Gastroesophageal sphincter (tissue), 3 donors: ENCODE results near the gene LRRC58.

ENCODE experiments used
- POLR2A ChIP-seq, 2 donors: fragments of 450-650 bp; IDR thresholded peaks; one replicate each; pipeline ENCODE4 v1.6.1; 2017; ENCODE audit warnings: antibody characterized with exemption in 2 of 2, mild to moderate bottlenecking in 2 of 2, moderate library complexity in 1 of 2
- TF ChIP-seq, protein P1 (sequence below), 4 experiments: fragments of 200-600 bp in 2 of 4; fragments of 450-650 bp in 2 of 4; sonication (generic) in 1 of 4; IDR thresholded peaks; one replicate each; pipeline ENCODE4 v1.5.1; 2017 to 2019; ENCODE audit warnings: antibody characterized with exemption in 4 of 4, mild to moderate bottlenecking in 2 of 4, moderate library complexity in 2 of 4

- no peak for TF ChIP-seq POLR2A (IDR thresholded peaks at IDR 0.05)
- TF ChIP-seq, protein P1, sequence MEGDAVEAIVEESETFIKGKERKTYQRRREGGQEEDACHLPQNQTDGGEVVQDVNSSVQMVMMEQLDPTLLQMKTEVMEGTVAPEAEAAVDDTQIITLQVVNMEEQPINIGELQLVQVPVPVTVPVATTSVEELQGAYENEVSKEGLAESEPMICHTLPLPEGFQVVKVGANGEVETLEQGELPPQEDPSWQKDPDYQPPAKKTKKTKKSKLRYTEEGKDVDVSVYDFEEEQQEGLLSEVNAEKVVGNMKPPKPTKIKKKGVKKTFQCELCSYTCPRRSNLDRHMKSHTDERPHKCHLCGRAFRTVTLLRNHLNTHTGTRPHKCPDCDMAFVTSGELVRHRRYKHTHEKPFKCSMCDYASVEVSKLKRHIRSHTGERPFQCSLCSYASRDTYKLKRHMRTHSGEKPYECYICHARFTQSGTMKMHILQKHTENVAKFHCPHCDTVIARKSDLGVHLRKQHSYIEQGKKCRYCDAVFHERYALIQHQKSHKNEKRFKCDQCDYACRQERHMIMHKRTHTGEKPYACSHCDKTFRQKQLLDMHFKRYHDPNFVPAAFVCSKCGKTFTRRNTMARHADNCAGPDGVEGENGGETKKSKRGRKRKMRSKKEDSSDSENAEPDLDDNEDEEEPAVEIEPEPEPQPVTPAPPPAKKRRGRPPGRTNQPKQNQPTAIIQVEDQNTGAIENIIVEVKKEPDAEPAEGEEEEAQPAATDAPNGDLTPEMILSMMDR (IDR thresholded peaks at IDR 0.05) = no peak
These were observed 47.3 kb upstream of the LRRC58 start for GRCh38 chr3:120396469-120396868.
